Right renal pelvis (tissue), 4 donors: ENCODE data around the gene PTK6. TPM values are rescaled to one million over a fixed set of nuclear protein-coding genes. Genes with fewer than 3 reads are reported as not detected.

Experiments
- DNase-seq, 4 donors: peaks; one replicate each; pipeline ENCODE4 v3.0.0-alpha.2; 2013; ENCODE audit warnings: low read depth in 4 of 4, low spot score in 3 of 4, missing footprints in 1 of 4
- polyA plus RNA-seq, 4 donors: library from polyadenylated mRNA; unstranded; fragments of 120-200 nt; gene quantifications; one replicate each; pipeline ENCODE4 v1.2.1, GENCODE V29; 2013; ENCODE audit not compliant: insufficient read length in 4 of 4

Gene PTK6
- polyA plus RNA-seq, 4 donors = 0.44 to 1.1 (median 0.81) TPM

DNA sequence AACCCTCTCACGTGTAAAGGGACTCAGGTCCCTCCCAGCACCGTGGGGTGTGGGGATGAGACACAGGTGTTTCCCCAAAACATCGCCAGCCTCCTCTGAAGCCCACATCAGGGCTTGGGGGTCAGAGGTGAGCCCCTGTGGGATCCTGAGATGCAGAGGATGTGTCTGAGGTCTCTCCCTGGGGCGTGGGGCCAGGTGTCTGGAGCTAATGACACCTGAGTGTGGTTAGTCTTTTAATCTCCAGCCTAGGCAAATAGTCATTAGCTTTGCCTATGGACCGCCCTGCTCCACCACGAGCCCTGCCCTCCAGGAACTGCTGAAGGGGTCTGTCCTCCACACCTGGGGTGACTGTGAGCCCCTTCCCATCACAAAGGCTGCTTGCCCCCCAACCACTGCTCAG, 8.6 kb upstream of the PTK6 start:
- no peak for DNase-seq

DNA sequence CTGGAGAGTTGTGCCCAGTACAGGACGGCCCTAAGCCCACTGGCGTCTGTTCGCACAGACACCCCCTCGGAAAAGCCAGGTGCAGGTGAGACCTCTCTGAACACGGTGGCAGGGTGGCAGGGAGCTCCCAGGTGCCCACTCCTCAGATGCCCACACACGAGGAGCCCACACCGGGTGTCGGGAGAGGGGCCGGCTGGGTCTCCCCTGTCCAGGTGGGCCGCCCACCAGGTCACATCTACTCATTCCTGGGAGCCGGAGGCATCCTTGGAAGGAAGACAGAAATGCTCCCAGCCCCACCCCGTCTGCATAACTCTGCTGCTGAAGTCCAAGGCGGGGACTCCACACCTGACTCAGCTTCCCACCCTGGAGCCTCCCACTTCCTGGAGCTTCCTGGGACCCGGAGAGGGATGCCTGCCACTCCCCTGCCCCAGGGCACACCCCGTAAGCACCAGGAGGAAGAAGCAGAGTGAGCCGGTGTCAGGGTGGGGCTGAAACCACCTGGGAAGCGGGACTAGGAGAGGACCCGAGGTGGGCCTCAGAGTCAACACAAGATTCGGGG, 7.9 kb upstream of the PTK6 start:
- no peak for DNase-seq

DNA sequence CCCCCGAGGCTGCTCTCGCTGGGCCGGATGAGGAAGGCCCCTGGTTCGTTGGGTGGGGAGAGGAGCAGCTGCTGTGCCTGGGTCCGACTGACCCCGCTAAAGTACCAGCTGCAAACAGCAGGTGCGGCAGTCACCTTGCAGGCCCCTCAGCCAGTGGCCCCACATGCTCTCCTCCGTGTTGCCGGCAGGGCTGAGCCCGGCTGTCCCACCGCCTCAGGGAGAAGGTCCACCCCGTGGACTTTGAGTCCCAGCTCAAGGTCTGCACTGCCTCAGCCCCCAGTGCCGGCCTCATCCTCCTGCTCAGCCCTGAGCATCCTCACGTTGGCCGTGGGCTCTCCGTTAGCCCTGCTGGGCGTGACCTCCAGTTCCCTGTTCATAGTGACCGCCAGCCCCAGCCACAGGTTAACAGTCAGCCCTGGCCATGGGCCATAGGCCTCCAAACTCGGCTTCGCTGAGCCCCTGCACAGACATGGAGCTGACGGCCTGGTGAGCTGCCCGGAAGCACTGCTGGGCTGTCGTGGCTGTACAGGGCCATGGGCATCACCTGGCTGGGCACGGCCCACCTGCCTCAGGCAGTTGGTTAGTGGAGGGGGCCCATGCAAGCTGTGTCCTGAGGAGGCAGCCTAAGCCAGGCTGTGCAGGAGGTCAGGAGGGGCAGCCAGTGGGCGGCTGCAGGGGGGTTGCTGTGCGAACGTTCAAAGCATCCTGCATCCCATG, 7.2 kb upstream of the PTK6 start:
- DNase-seq = no peak

DNA sequence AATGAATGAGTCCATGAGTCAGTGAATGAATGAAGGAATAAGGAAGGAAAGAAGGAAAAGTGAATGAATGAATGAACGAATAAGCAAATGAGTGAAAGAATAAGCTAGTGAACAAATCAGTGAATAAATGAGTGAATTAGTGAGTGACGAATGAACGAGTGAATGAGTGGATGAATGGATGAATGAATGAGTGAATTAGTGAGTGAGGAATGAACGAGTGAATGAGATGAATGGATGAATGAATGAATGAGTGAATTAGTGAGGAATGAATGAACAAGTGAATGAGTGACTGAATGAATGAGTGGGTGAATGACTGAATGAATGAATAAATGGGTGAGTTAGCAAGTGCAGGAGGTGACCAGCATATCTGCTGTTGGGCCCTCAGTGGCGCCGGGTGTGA, 6.6 kb upstream of the PTK6 start:
- no peak for DNase-seq

DNA sequence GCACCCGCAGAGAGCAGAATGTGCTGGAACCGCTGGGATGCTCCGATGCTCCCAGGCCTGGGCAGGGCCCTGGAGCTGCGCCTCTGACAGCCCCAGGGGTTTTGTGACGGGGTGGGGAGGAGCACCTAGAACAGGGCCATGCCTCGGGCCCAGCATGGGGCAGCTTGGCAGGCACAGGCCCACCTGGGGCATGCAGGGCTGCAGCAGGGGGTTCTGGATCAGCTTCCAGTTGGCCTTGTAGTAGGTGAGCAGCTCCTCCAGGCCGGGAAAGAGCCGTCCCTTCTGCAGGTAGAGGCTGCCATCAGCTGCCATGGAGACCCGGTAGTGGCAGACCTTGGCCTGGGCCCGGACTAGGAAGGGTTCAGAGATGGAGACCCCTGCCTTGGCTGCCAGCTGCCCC, 6.0 kb upstream of the PTK6 start:
- no peak for DNase-seq

DNA sequence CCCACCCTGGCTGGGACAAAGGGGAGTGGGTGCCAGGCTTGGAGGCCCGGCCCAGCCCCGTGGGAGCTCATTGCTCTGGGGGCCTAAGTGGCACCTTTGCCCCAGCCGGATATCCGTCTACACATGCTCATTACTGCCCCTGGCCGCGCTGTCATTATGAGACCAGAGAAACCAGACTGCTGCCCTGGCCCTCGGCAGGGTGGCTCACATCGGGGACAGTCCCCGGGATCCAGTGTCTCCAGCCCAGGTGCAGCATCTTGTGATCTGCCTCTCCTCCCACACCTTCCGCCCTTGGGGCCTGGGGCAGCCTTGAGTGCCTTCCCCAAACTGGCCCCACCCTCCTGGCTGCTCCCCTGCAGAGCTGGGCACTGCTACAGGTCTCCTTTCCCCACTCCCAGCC, 5.5 kb upstream of the PTK6 start:
- no peak for DNase-seq

DNA sequence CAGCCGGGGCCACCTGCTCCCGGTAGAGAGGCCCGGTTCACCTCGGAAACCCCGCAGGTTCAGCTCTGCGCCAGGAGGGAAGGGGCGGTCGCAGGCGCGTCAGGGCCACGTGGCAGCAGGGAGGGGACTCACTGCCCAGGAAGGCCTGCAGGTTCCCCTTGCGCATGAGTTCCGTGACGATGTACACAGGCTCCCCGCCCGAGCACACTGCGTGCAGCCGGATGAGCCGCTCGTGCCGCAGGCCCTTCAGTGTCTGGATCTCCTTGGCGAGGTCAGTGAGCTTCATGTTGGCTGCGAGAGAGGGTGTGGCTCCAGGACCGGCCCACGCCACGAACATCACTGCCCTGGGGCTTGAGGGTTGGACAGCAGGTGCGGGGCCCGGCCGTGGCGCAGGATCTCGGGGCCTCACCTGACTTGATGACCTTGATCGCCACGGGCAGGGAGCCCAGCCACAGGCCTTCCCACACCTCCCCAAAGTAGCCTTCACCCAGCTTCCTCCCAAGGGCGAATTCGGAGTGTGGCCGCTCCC, 4.9 kb upstream of the PTK6 start:
- DNase-seq = no peak

DNA sequence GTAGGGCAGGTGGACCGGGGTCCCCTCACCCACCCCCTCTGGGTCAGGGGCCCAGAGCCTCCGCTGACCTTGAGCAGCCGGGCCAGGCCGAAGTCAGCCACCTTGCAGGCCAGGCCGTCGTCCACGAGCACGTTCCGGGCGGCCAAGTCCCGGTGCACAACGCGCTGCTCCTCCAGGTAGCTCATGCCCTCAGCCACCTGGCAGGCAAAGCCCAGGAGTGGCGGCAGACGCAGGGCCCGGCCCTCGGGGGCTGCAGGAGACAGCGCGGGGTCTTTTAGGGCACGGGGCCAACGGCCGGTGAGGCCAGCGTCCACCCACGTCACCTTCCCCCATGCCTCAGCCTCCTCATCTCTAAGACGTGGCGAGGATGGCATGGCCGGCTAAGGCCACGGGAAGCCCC, 4.2 kb upstream of the PTK6 start:
- DNase-seq = no peak

DNA sequence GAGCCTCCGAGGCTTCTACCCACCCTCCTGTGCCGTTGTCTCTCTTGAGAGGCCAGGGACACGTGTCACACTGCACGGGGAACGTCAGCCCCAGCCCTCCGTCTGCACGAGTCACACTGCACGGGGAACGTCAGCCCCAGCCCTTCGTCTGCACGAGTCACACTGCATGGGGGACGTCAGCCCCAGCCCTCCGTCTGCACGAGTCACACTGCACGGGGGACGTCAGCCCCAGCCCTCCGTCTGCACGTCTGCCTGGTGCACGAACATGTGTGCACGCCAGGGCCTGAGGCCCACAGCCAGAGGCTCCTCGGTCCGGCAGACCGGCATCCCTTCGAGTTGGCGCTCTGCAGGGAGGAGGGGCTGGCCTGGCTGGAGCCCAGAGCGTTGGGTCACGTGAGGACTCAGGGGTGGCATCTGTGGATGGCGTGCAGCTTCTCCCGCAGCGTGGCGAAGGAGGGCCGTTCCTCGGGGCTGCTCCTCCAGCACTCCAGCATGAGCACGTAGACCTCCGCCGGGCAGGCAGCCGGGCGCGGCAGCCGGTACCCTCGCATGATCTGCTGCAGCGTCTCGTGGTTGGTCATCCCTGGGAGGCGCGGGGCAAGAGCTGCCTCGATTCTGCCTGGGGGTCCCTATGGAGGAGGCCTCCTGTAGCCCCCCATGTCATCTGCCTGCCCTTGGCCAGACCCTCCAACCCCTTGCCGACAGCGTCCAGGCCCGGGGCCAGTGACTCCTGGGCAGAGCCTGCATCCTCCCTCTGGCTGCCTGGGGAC, 3.4 kb upstream of the PTK6 start:
- DNase-seq = no peak

DNA sequence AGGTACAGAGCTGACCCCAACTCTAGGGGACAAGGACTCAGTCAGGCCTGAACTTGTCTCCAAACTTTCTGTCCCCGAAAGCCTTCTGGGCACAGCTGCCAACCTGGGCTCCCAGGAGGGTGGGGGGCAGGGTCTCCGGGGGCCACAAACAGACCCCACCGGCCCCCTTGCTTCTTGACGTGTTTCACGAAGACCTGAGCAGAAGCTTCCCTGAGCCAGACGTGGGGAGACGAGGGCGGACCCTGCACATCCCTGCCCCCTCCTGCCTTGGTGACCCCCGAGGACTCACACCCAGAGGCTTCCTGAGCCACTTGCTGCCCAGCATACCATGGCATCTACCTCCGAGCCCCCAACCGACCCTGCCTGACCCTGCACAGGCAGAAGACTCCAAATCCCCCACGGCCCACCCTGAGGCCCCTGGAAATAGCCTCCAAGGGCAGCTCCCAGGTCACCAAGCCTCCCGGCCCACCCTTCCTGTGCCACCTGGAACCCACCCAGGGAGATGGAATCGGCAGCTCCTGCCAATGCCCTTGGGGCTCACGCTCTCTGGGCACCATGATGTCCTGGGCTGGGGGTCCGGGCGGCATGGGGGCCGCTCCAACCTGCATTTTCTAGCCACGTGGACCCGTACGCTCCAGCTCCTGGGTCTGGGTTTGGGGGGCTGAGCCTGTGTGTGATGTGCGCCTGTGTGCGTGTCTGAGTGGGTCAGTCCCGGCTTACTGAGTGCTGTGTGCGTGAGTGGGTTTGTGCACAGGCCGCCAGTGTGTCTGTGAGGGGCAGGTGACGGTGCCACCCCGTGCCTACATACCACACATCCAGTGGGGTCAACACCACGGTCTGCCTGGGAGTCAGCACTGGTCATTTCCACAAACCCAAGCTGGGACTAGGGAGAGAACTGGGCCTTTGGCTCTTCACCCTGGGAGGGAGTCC, 2.5 kb upstream of the PTK6 start:
- no peak for DNase-seq

DNA sequence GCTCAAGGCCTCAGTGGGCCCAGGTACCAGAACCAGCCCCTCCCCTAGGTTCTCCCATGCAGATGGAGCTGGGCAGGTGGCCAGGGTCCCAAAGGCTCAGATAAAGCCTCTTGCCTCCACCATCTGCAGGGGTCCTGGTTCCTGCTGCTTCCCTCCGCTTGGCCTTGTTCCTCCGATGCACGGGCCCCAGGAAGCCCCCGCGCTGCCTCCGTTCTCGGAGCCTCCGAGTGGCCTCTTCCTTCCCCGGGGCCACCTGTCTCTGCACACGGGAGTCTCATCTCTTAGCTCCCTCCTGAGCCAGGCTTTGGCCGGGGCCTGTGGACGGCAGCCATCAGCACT, 1.9 kb upstream of the PTK6 start:
- no peak for DNase-seq

DNA sequence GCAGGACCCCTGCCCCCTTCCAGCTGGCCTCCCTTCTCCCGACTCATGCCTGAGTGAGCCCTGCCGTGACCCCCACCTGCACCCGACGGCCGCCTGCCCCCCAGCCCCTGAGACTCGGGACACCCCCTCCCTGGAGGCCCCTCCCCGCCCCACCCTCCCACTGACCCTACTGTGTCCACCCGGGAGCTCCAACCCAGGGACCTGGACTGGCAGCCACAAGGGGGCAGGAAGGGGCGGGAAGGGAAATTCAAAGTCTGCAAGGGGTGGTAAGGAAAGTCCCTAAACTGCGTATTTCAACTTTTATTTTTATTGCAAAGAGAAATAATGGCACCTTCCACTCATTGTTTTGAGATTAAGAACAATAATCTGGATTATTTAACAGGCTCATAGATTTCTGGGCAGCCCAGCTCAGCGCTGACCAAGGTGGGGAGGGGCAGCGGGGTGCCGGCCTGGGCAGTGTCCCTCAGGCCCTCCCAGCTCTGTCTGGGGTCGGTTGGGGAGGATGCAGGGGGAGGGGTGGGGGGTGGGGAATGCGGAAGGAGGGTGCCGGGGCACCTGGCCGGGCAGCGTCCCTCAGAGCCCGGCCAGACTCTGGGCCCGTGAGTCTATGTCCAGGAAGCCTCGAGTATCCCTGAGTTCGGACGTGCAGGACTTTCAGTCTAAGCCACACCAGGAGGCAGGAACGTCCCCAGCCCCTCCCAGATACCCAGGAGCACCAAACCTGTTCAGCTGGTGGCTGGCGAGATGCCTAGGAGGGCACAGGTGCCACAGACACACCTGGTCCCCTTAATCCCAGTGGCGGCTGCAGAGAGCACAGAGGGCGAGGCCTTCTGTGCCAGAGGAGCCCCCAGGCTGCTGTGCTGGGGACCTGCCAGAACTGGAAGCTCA, 1.3 kb upstream of the PTK6 start:
- no peak for DNase-seq

DNA sequence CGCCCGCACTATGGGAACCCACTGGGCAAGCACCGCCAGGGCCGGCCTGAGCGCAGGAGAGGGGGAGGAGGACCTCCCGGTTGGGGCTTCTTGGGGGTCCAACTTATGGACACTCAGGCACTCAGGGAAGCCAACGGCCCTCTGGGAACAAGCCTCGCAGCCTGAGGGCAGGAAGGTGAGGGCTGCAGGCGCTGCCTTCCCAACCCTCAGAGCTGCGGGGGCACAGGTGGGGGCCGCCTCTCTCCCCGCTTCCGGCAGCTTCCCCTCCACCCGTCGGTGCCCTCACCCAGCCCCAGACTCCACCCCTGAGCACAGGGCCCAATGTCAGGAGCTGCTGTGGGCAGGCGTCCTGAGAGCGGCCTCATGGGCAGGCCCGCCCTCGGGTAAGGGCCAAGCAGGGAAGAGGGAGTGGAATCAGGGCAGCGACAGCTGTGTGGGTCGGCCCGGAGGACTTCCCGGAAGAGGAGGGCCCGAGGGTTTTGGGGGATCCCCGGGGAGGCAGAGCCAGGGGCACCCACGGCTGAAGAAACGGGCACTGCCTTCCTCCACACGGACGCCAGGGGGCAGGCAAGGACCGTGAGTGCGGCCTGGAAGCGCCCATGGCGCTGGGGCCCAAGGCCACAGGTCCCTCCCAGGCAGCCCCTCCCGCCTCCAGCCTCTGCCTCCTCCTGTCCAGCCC, 488 bp upstream of the PTK6 start:
- DNase-seq = peak; percentile 64 to 78 (median 68)

DNA sequence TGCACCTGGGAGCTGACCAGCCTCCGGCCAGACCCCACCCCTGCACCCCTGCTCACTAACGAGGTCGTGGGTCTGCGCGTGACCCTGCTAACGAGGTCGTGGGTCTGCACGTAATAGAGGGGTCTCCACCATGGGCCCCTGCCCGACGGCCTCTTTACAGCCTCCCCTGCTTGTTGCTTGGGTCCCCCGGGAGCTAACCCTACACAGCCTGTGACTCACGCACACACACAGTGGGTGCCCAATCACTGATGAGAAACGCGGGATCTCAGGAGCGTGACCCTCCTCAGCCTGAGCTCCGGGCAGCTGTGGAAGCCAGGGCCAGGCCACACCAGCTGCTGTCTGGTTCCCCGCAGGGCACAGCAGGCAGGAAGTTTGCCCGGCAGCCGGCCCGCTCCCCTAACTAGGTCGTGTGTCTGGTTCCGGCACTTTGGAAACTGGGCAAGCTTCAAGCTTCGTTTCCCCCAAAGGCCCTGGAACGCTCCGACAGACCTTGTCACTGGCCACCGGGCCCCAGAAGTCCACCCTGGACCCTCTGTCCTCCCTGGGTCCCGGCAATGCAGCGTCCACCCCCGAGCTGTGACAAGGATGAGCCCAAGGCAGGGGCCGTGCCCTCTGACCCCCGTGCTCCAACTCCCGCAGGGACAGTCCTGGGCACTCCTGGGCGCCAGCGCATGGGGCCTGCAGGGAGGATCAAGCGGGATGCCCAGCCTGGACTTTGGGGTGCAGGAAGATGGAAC, 767 bp downstream of the PTK6 start:
- DNase-seq = no peak

DNA sequence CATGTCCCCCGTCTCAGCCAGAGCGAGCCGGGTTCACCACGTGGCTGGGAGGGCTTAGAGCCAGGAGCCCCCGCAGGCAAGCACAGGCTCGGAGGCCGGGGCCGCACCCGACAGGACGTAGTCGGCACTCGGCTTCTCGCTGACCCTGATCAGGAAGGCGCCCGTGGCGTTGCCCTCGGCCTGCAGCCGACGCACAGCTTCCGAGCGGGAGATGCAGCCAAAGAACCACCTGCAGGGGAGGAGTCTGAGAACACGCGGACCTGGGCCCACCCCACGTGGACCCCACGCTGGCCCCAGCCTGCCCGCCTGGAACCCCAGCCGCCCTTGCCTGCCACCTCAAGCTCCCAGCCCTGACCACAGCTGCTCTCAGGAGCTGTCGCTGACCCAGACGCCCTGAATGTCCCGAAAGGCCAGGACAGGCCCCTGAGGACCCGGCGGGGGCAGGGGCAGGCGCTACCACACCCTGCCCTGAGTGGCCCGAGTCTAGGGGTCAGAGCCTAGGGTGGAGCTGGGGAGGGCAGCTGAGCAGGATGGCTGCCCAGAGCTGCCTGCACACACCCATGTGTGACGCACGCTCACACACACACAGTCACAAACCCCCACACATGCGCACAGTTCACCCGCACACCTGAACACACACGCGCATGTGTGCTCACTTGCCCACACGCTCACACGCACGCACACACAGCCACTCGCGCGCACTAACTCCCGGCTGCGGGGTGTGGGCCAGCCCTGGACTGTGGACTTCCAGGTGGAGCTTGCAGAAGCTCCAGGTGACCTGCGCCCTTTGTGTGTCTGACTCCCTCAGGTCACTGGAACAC, 2.1 kb downstream of the PTK6 start:
- no peak for DNase-seq

DNA sequence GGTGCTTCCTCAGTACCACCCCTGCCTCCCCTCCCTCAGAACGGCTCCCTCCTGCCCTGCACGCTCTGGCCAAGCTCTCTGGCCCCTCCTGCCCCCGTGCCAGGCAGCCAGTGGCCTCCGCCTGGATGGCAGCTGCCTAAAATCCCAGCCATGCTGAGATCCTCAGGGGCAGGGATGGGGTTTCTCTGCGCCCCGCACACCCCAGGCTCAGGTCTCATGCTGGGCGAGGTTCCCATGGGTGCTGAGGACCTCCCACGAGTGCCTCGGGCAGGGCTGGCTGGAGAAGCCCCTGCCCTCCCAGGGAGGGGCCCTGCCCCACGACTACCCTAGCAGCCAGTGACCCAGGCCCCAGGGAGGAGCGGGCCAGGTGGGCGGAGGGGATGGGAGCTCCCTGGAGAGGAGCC, 2.7 kb downstream of the PTK6 start:
- no peak for DNase-seq

DNA sequence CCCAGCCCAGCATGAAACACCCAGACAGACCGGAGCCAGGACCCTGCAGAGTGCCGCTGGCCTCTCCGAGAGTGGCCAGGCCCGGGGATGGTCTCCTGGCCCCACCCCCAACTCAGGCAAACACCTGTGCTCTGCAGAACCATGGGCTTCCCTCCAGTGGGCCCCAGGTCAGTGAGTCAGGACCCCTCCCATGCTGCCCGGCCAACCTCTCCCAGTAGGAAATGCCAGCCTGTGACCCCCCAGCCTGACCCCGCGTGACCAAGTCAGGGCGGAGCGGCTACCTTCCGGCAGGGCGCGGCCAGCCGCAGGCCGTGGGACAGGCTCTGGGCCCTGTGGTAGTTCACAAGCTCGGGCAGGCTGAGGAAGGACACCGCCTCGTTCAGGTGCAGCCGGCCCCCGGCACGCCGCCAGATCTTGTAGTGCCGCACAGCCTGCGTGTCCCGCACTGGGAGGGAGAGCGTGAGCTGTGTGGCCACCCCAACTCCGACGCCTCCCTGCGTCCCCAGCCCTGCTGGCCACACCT, 3.2 kb downstream of the PTK6 start:
- no peak for DNase-seq

DNA sequence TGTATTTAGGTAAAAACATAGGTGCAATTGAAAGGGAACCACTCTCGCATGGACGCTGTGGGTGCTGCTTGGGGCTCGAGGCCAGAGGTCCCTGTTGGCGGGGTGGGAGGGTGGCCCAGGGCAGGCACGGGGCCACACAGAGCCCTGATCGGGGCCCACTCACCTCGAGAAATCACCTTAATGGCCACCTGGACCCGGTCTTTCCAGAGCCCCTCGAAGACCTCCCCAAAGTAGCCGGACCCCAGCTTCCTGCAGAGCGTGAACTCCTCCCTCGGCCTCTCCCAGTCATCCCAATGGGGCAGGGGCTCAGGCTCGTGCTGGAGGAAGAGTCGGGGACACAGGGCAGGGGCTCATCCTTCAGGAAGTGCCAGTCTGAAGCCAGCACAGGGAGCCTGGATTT, 3.8 kb downstream of the PTK6 start:
- no peak for DNase-seq
